H1 (cell line): ENCODE data around the gene APOBEC2. TPM values are rescaled to one million over a fixed set of nuclear protein-coding genes. Genes with fewer than 3 reads are reported as not detected.

ENCODE experiments used
- CTCF ChIA-PET: fragments of 300-600 bp; sonication (Branson Sonifier 250); formaldehyde crosslinking; loops from one replicate; lab custom pipeline; 2021; ENCODE audit not compliant: partially characterized antibody; lab: Charles Lee
- POLR2A ChIA-PET: fragments of 300-600 bp; sonication (Branson Sonifier 250); formaldehyde crosslinking; loops from one replicate; lab custom pipeline; 2021; ENCODE audit warnings: inconsistent platforms; ENCODE audit not compliant: partially characterized antibody; lab: Charles Lee
- DNase-seq, 2 experiments: peaks; one replicate each; pipeline versions ENCODE4 v3.0.0 to v3.0.0-alpha.2; 2010 to 2022; ENCODE audit warnings: low spot score in 2 of 2, low read depth in 1 of 2, mixed read lengths in 1 of 2
- FAIRE-seq: peaks from 2 replicates; lab custom pipeline; 2011; peaks lifted over from hg19 to GRCh38; lab: Jason Lieb, UNC
- H2AFZ ChIP-seq: 2 replicates; pipeline ENCODE4 v1.8.1; 2012; ENCODE audit warnings: low read length, inconsistent platforms
- H2AK5ac ChIP-seq: 2 replicates; pipeline ENCODE4 v1.6.1; 2013; ENCODE audit warnings: low read depth, low read length
- H2BK120ac ChIP-seq: replicated peaks from 2 replicates; pipeline ENCODE3; 2013; ENCODE audit warnings: low read depth, low read length, inconsistent platforms
- H2BK12ac ChIP-seq: 2 replicates; pipeline ENCODE4 v1.6.1; 2013; ENCODE audit warnings: low read depth, low read length
- H2BK15ac ChIP-seq: 2 replicates; pipeline ENCODE4 v1.6.1; 2013; ENCODE audit warnings: low read length
- H2BK20ac ChIP-seq: 2 replicates; pipeline ENCODE4 v1.6.1; 2013; ENCODE audit warnings: low read length
- H2BK5ac ChIP-seq: 2 replicates; pipeline ENCODE4 v1.6.1; 2013; ENCODE audit warnings: low read depth, low read length
- H3K14ac ChIP-seq: 2 replicates; pipeline ENCODE4 v1.6.1; 2013; ENCODE audit warnings: inconsistent platforms; ENCODE audit not compliant: insufficient read length
- H3K18ac ChIP-seq: 2 replicates; pipeline ENCODE4 v1.6.1; 2013; ENCODE audit warnings: low read length; ENCODE audit errors: extremely low read depth
- H3K23ac ChIP-seq: 2 replicates; pipeline ENCODE4 v1.6.1; 2013; ENCODE audit warnings: inconsistent platforms; ENCODE audit not compliant: insufficient read length
- H3K23me2 ChIP-seq: 2 replicates; pipeline ENCODE4 v1.6.1; 2013; ENCODE audit warnings: low read depth, low read length
- H3K27ac ChIP-seq: 2 replicates; pipeline ENCODE4 v1.6.1; 2011; ENCODE audit warnings: low read depth, low read length, inconsistent platforms
- H3K27me3 ChIP-seq, 4 experiments: replicated peaks in 1 of 4; 1 replicate in 1 of 4; 2 replicates in 3 of 4; pipeline versions ENCODE4 v1.6.1 to v1.8.1; 2011 to 2013; ENCODE audit warnings: low read length in 3 of 4, mild to moderate bottlenecking in 3 of 4, inconsistent platforms in 2 of 4, mixed read lengths in 2 of 4, moderate library complexity in 1 of 4; ENCODE audit not compliant: control insufficient read depth in 3 of 4, insufficient read depth in 3 of 4; ENCODE audit errors: extremely low read depth in 1 of 4
- H3K36me3 ChIP-seq, 4 experiments: 2 replicates each; pipeline versions ENCODE4 v1.6.1 to v1.8.1; 2011 to 2013; ENCODE audit warnings: mild to moderate bottlenecking in 4 of 4, low read length in 3 of 4, moderate library complexity in 2 of 4, control low read depth in 1 of 4, inconsistent platforms in 1 of 4; ENCODE audit not compliant: insufficient read depth in 4 of 4, control insufficient read depth in 2 of 4
- H3K4ac ChIP-seq: replicated peaks from 2 replicates; pipeline ENCODE3; 2013; ENCODE audit warnings: low read length, low read depth, mixed read lengths, inconsistent platforms; ENCODE audit not compliant: insufficient read length
- H3K4me1 ChIP-seq, 4 experiments: replicated peaks in 1 of 4; 1 replicate in 1 of 4; 2 replicates in 3 of 4; pipeline versions ENCODE4 v1.6.1 to v1.8.1; 2011 to 2013; ENCODE audit warnings: low read length in 3 of 4, inconsistent platforms in 2 of 4, mixed read lengths in 1 of 4; ENCODE audit not compliant: insufficient read depth in 4 of 4, control insufficient read depth in 3 of 4
- H3K4me2 ChIP-seq, 2 experiments: 2 replicates each; pipeline versions ENCODE4 v1.6.1 to v1.8.1; 2011 to 2013; ENCODE audit warnings: low read depth in 2 of 2, low read length in 2 of 2, control low read depth in 1 of 2, inconsistent platforms in 1 of 2, mild to moderate bottlenecking in 1 of 2; ENCODE audit not compliant: insufficient read depth in 1 of 2
- H3K4me3 ChIP-seq, 4 experiments: fragments of 200-600, 300-600 bp in 1 of 4; sonication (generic), shearing (Covaris generic), sonication (Bioruptor Twin) in 1 of 4; 2 replicates each; pipeline versions ENCODE4 v1.5.1 to v1.8.1; 2011 to 2016; ENCODE audit warnings: low read length in 4 of 4, low read depth in 3 of 4, control low read depth in 2 of 4, inconsistent platforms in 2 of 4, mild to moderate bottlenecking in 2 of 4, mixed read lengths in 1 of 4, moderate library complexity in 1 of 4; ENCODE audit not compliant: insufficient read depth in 2 of 4; ENCODE audit errors: extremely low read depth in 1 of 4
- H3K56ac ChIP-seq: replicated peaks from 2 replicates; pipeline ENCODE3; 2013; ENCODE audit warnings: low read depth, mild to moderate bottlenecking, mixed read lengths, low read length, inconsistent platforms; ENCODE audit not compliant: insufficient read length
- H3K79me1 ChIP-seq: 2 replicates; pipeline ENCODE4 v1.6.1; 2013; ENCODE audit warnings: low read depth, low read length, control low read depth
- H3K79me2 ChIP-seq, 2 experiments: 2 replicates each; pipeline versions ENCODE4 v1.6.1 to v1.8.1; 2012 to 2013; ENCODE audit warnings: low read length in 2 of 2, mild to moderate bottlenecking in 2 of 2, inconsistent platforms in 1 of 2; ENCODE audit not compliant: insufficient read depth in 2 of 2, control insufficient read depth in 1 of 2
- H3K9ac ChIP-seq, 4 experiments: replicated peaks in 1 of 4; 1 replicate in 1 of 4; 2 replicates in 3 of 4; pipeline versions ENCODE4 v1.6.1 to v1.8.1; 2011 to 2013; ENCODE audit warnings: low read depth in 3 of 4, low read length in 3 of 4, control low read depth in 2 of 4, mild to moderate bottlenecking in 2 of 4, moderate library complexity in 2 of 4, inconsistent platforms in 1 of 4; ENCODE audit errors: extremely low read depth in 1 of 4
- H3K9me3 ChIP-seq, 2 experiments: 2 replicates each; pipeline versions ENCODE4 v1.6.1 to v1.8.1; 2012 to 2013; ENCODE audit warnings: mild to moderate bottlenecking in 2 of 2, moderate library complexity in 2 of 2, control low read depth in 1 of 2, inconsistent platforms in 1 of 2, low read depth in 1 of 2, low read length in 1 of 2, mixed read lengths in 1 of 2; ENCODE audit not compliant: insufficient read depth in 2 of 2
- H4K20me1 ChIP-seq, 2 experiments: replicated peaks in 1 of 2; 2 replicates each; pipeline versions ENCODE3 to v1.8.1; 2011 to 2013; ENCODE audit warnings: inconsistent platforms in 2 of 2, low read length in 2 of 2, mild to moderate bottlenecking in 1 of 2; ENCODE audit not compliant: insufficient read depth in 2 of 2, control insufficient read depth in 1 of 2
- H4K5ac ChIP-seq: 2 replicates; pipeline ENCODE4 v1.6.1; 2013; ENCODE audit warnings: low read length, low read depth, mixed read lengths, inconsistent platforms; ENCODE audit not compliant: insufficient read length
- H4K8ac ChIP-seq: 2 replicates; pipeline ENCODE4 v1.8.0; 2013; ENCODE audit warnings: mild to moderate bottlenecking, moderate library complexity, low read length, inconsistent platforms; ENCODE audit not compliant: insufficient read depth; ENCODE audit errors: extremely low read depth
- H4K91ac ChIP-seq: replicated peaks from 2 replicates; pipeline ENCODE3; 2013; ENCODE audit warnings: low read length, mixed read lengths, inconsistent platforms; ENCODE audit not compliant: insufficient read length
- ASH2L ChIP-seq: fragments of 200-600, 300-600 bp; sonication (generic); IDR thresholded peaks from one replicate; pipeline ENCODE4 v1.7.1; 2017; ENCODE audit warnings: low read length
- EP300 ChIP-seq, 2 experiments: IDR thresholded peaks; 1 replicate in 1 of 2; 2 replicates in 1 of 2; pipeline ENCODE4 v1.6.1; 2011 to 2012; ENCODE audit warnings: low read depth in 2 of 2, low read length in 2 of 2, mild to moderate bottlenecking in 2 of 2, borderline replicate concordance in 1 of 2, inconsistent platforms in 1 of 2, moderate library complexity in 1 of 2
- GTF2F1 ChIP-seq: IDR thresholded peaks from 2 replicates; pipeline ENCODE4 v1.6.1; 2012; ENCODE audit warnings: low read depth, low read length, improper control_type of control experiment, borderline replicate concordance
- JUN ChIP-seq: IDR thresholded peaks from 2 replicates; pipeline ENCODE4 v1.6.1; 2011; ENCODE audit warnings: low read depth, mild to moderate bottlenecking, improper control_type of control experiment, low read length
- KDM4A ChIP-seq: IDR thresholded peaks from one replicate; pipeline ENCODE4 v1.7.1; 2012; ENCODE audit warnings: low read depth, mild to moderate bottlenecking, moderate library complexity, low read length, inconsistent platforms; ENCODE audit not compliant: severe bottlenecking
- KDM5A ChIP-seq: fragments of 200-600 bp; IDR thresholded peaks from 2 replicates; pipeline ENCODE4 v1.7.1; 2012; ENCODE audit warnings: mild to moderate bottlenecking, low read length, inconsistent platforms, mixed read lengths
- NRF1 ChIP-seq: IDR thresholded peaks from 2 replicates; pipeline ENCODE4 v1.6.1; 2011; ENCODE audit warnings: mild to moderate bottlenecking, low read depth, low read length, improper control_type of control experiment
- WGBS, 2 experiments: shearing (Covaris generic) in 1 of 2; methylation state at CpG; one replicate each; pipeline versions ENCODE4 v1.1.6 to v1.1.7; 2013 to 2015; ENCODE audit warnings: low lambda C conversion rate in 2 of 2, mixed read lengths in 2 of 2, inconsistent platforms in 1 of 2, low coverage in 1 of 2, missing lambda C conversion rate in 1 of 2; ENCODE audit not compliant: insufficient replicate concordance in 2 of 2, insufficient coverage in 1 of 2, insufficient read length in 1 of 2; ENCODE audit errors: extremely low coverage in 1 of 2, missing lambda C conversion rate in 1 of 2; 5-methylcytosine and 5-hydroxymethylcytosine counted together
- polyA plus RNA-seq, 7 experiments: library from polyadenylated mRNA; depleted of rRNA in 3 of 7; stranded (reverse) in 5 of 7; unstranded in 2 of 7; fragments of >200 nt in 5 of 7; fragments of 200-250 nt in 2 of 7; gene quantifications; 1 replicate in 5 of 7; 2 replicates in 1 of 7; 4 replicates in 1 of 7; pipeline versions ENCODE4 v1.2.1 to v1.2.3, GENCODE V29; 2011 to 2013; ENCODE audit warnings: missing spikeins in 2 of 7, mixed read lengths in 2 of 7
- total RNA-seq: library from RNA; stranded (reverse); fragmentation: NEBNext Ultra II Directional; extraction: Animal tissue kit (Norgen Biotek cat#: 25700); gene quantifications from 2 replicates; pipeline ENCODE4 v1.2.1, GENCODE V29; 2021

Gene APOBEC2
- total and polyA plus RNA-seq, 2 of the 8 experiments (the other 6 are each of a cell fraction or from before 2014, with no cell fraction given): not detected

DNA sequence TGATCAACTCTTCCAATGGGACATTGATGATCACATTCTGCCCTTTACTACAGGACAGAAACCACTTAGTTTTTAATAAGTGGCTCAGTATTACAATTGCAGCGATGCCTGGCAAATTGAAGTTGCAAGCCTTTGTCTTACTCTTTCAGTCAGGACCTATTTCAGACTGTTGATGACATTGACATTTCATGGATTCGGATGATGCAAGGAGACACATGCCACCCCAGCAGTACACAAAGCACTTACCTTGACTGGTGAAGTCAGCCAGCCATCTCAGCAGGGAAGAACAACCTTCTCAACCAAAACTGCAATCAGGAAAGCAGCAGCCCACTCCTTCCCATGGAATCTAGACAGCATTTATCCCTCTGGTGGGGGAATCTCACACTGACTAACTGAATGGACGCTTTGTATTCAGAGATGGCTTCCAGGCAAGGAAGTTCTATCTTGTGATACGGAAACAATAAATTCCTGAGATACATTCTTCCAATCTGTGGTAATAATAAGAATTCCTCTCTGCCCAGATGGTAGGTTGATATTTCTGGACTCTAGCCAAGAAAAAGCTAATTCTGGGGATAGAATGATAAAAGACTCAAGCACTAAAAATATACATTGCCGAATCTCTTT, 44.6 kb downstream of the APOBEC2 start:
- Histone ChIP-seq H2BK5ac (no peak overlapping the region), H3K4me2 (no peak overlapping the region), H3K79me2 (no peaks in the 10 kb centered on the region), H2BK12ac (no peak overlapping the region), H2AFZ (no peak overlapping the region), H3K36me3 (peaks cover 36 to 77% (median 61%) of the 10 kb centered on the region in 4 experiments), H4K5ac (no peak overlapping the region), H4K8ac (no peak overlapping the region), H4K91ac (no peak overlapping the region), H3K27me3 (peaks cover 0 to 6% (median 3%) of the 10 kb centered on the region in 4 experiments; a peak in 2 of 7 replicates), H3K9ac (no peak overlapping the region), H3K56ac (no peak overlapping the region), H3K23me2 (0 out of 2 replicates have a peak, but pooled peaks cover 2% of the 10 kb centered on the region), H3K18ac (no peak overlapping the region), H3K9me3 (no peaks in the 10 kb centered on the region), H3K4me1 (peaks cover 0 to 2% (median 0%) of the 10 kb centered on the region in 4 experiments; a peak in 1 of 7 replicates), H4K20me1 (peaks cover 6% of the 10 kb centered on the region in 2 experiments), H3K79me1 (no peaks in the 10 kb centered on the region), H3K14ac (no peak overlapping the region), H2BK120ac (no peak overlapping the region), H3K23ac (no peak overlapping the region), H2BK15ac (no peak overlapping the region), H2BK20ac (no peak overlapping the region), H3K4me3 (no peak overlapping the region), H2AK5ac (no peak overlapping the region), H3K4ac (no peak overlapping the region), H3K27ac (no peak overlapping the region)
- ChIA-PET POLR2A (no interaction called here), CTCF (interaction anchor here (2.1 kb wide), 1 partner anchor 73 kb away, joined by 5 read pairs; no protein-coding TSS in a partner anchor)
- FAIRE-seq (no peak), DNase-seq (no peak)
- TF ChIP-seq KDM4A (no peak), JUN (no peak), GTF2F1 (no peak), ASH2L (no peak), NRF1 (no peak), EP300 (IDR thresholded peaks at IDR 0.05; ENCODE audit: borderline replicate concordance in 1 of 2, low read depth in 2 of 2, low read length in 2 of 2) (no peak), KDM5A (no peak)
- 92% methylated on average over 5 of the region's 5 CpGs; no CpG with 5 or more reads in 1 of the 2 experiments for WGBS, 2 experiments
